Measurements from ENCODE around the gene USH1G. TPM values are rescaled to one million over a fixed set of nuclear protein-coding genes. Genes with fewer than 3 reads are reported as not detected.

USH1G gene
- total and polyA plus RNA-seq, 2 of the 13 experiments (the other 11 are each of a cell fraction or from before 2014, with no cell fraction given) = 0.04 TPM; not detected in 1

- TF ChIP-seq SKIL (CRISPR knock-in tag; IDR thresholded peaks at IDR 0.05; ENCODE audit: borderline replicate concordance) (peak; percentile 47; the same call in 1 of the 2 replicates), SAP130 (CRISPR knock-in tag; IDR thresholded peaks at IDR 0.05; ENCODE audit: low read depth) (peak; percentile 57), DNMT3B (CRISPR knock-in tag; conservative IDR thresholded peaks at IDR 0.05) (peak; percentile 84), ZNF580 (CRISPR knock-in tag; IDR thresholded peaks at IDR 0.05; ENCODE audit: borderline replicate concordance, low read depth) (peak; percentile 77; the same call in 1 of the 2 replicates), PAX8 (CRISPR knock-in tag; IDR thresholded peaks at IDR 0.05; ENCODE audit: borderline replicate concordance) (peak; percentile 61; the same call in 1 of the 2 replicates), MBNL3 (CRISPR knock-in tag; conservative IDR thresholded peaks at IDR 0.05) (no peak), RBM22 (optimal IDR thresholded peaks at IDR 0.05; ENCODE audit: low read length) (no peak), RFX5 (IDR thresholded peaks at IDR 0.05; ENCODE audit: low read depth, low read length) (peak; percentile 5; the same call in 1 of the 2 replicates), ZNF124 (CRISPR knock-in tag; IDR thresholded peaks at IDR 0.05) (peak; percentile 74; the same call in 1 of the 2 replicates), MLXIP (CRISPR knock-in tag; IDR thresholded peaks at IDR 0.05; ENCODE audit: borderline replicate concordance) (peak; percentile 29; the same call in 1 of the 2 replicates), EP300 (IDR thresholded peaks at IDR 0.05; ENCODE audit: low read depth in 2 of 2, low read length in 2 of 2) (no peak), EP300 (CRISPR knock-in tag; IDR thresholded peaks at IDR 0.05; ENCODE audit: borderline replicate concordance) (peak; percentile 68; the same call in 1 of the 2 replicates), POGK (CRISPR knock-in tag; conservative IDR thresholded peaks at IDR 0.05) (peak; percentile 56; the same call in 1 of the 2 replicates), HNRNPL (IDR thresholded peaks at IDR 0.05; ENCODE audit: low read depth, low read length) (no peak), TCF7 (IDR thresholded peaks at IDR 0.05; ENCODE audit: low read depth) (no peak), STAG1 (CRISPR knock-in tag; IDR thresholded peaks at IDR 0.05) (peak; percentile 77), RNF2 (conservative IDR thresholded peaks at IDR 0.05; ENCODE audit: low read depth) (peak; percentile 89), SYNCRIP (IDR thresholded peaks at IDR 0.05; ENCODE audit: insufficient read depth, low read depth, low read length) (no peak), CERS6 (CRISPR knock-in tag; IDR thresholded peaks at IDR 0.05) (no peak)
Measured at GRCh38 chr17:74960570-74961342, 37.7 kb upstream of the USH1G start (continued).

All from HepG2 (cell line).